ENCODE measurements around the gene ABLIM1.

ABLIM1 gene

DNA sequence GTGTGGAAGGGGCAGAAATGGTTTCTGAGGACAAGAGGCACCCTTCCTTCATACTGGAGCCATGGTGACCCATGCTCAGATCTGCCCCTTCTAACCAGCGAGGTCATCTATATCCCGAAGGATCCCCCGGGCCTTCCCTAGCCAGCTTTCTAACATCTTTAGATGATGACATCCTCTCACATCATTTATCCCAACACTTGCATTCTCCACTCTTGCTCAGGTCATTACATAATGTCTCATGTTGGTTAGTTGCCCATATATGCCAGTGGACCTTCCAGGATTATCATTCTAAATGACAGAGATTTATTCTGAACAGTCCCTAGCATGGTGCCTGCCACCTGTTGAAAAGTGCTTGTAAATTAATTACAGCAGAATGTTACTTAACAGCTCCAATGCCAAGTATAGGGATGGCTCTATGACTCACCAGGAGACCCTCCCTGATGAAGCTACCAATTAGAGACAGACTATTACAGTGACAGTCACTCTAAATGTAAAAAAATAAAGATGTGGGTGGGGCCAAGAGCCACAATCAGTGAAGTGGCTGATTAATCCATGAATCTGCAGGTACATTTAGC, 22.6 kb upstream of the ABLIM1 start:
- DNase-seq (ENCODE audit: low read depth), result no peak
- H3K4me3 ChIP-seq (ENCODE audit: low read depth, low read length), result no peak overlapping the region
- no peak for TF ChIP-seq CTCF (IDR thresholded peaks at IDR 0.05; ENCODE audit: low read depth, low read length, missing control alignments)

DNA sequence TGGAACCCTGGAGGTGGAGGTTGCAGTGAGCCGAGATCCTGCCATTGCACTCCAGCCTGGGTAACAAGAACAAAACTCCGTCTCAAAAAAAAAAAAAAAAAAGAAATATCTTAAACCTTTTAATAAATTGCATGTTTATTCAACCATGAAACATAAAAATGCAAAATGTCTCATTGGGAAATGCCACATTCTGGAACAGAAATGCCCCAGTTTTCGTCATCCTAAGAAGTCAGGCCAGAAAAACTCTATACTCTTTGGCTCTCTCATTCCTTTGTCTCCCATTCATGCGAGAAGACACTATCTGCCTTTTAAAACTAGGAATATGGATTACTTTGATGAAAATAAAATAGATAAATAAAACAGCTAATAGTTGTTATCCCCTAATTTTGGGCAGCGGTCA, 21.5 kb upstream of the ABLIM1 start:
- DNase-seq (ENCODE audit: low read depth), result no peak
- H3K4me3 ChIP-seq (ENCODE audit: low read depth, low read length), result no peak overlapping the region
- TF ChIP-seq CTCF (IDR thresholded peaks at IDR 0.05; ENCODE audit: low read depth, low read length, missing control alignments), result no peak

DNA sequence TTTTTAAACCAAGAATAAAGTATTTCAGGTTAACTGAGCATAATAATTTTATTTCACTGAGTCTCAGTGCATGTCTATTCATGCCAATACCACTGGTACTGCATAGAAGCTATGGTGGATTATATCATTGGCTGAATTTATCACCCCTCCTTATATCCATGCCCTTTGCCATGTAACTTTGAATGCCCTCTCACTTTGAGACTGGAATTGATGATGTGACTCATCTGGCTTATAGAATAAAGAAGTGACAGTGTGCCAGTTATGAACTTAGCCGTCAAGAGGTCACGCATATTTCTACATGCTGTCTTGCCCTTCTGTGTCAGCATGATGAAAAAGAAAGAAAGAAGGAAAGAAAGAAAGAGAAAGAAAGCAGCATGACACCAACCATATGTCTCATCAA, 20.7 kb upstream of the ABLIM1 start:
- DNase-seq (ENCODE audit: low read depth), result no peak
- H3K4me3 ChIP-seq (ENCODE audit: low read depth, low read length), result no peak overlapping the region
- no peak for TF ChIP-seq CTCF (IDR thresholded peaks at IDR 0.05; ENCODE audit: low read depth, low read length, missing control alignments)

DNA sequence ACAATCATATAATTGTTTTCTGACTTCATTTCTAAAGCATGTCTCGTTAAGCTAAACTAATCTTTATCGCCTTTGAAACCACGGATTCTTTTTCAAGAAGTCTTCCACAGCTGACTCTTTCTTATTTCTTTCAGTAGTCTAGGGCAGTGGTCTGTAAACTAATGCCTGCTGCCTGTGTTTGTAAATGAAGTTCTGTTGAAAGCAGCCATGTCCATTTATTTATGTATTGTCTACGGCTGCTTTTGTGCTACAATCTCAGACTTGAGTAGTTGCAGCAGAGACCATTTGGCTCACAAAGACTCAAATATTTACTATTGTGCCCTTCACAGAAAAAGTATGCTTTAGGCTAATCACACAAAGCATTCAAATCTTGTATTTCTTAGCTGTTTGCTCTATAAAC, 20.3 kb upstream of the ABLIM1 start:
- DNase-seq (ENCODE audit: low read depth), result no peak
- H3K4me3 ChIP-seq (ENCODE audit: low read depth, low read length), result no peak overlapping the region
- no peak for TF ChIP-seq CTCF (IDR thresholded peaks at IDR 0.05; ENCODE audit: low read depth, low read length, missing control alignments)

- no peak for DNase-seq (ENCODE audit: low read depth)
- TF ChIP-seq CTCF (IDR thresholded peaks at IDR 0.05; ENCODE audit: low read depth, low read length, missing control alignments), result no peak
- H3K4me3 ChIP-seq (ENCODE audit: low read depth, low read length), result no peak overlapping the region
Observed at GRCh38 chr10:114674346-114674745, 16.3 kb upstream of the ABLIM1 start.

DNA sequence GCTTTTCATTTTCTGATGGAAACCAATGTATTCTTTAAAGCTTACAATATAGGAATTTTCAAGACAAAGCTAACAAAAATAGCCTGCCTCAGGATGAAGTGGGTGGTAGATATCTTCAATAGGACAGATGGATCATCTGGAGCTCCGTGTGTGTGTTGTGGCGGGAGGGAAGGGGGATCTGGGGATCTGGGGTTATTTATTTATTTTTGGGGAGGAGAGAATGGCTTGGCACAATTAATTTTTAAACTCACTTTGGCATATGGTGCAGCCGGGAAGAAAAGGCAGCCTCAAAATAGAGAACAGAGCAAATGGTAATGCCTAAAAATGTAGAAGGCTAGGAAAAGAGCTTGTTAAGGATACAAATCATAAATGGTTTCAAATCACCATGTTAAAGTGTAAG, 11.6 kb upstream of the ABLIM1 start:
- no peak overlapping the region for H3K4me3 ChIP-seq (ENCODE audit: low read depth, low read length)
- no peak for TF ChIP-seq CTCF (IDR thresholded peaks at IDR 0.05; ENCODE audit: low read depth, low read length, missing control alignments)
- no peak for DNase-seq (ENCODE audit: low read depth)

GRCh38 chr10:114668375-114669080, 10.5 kb upstream of the ABLIM1 start:
- no peak for DNase-seq (ENCODE audit: low read depth)
- TF ChIP-seq CTCF (IDR thresholded peaks at IDR 0.05; ENCODE audit: low read depth, low read length, missing control alignments), result no peak

More at GRCh38 chr10:114668375-114669080, 10.5 kb upstream of the ABLIM1 start:
- no peak overlapping the region for H3K4me3 ChIP-seq (ENCODE audit: low read depth, low read length)
